ENCODE measurements around the gene NFE2L3.

NFE2L3 gene

DNA sequence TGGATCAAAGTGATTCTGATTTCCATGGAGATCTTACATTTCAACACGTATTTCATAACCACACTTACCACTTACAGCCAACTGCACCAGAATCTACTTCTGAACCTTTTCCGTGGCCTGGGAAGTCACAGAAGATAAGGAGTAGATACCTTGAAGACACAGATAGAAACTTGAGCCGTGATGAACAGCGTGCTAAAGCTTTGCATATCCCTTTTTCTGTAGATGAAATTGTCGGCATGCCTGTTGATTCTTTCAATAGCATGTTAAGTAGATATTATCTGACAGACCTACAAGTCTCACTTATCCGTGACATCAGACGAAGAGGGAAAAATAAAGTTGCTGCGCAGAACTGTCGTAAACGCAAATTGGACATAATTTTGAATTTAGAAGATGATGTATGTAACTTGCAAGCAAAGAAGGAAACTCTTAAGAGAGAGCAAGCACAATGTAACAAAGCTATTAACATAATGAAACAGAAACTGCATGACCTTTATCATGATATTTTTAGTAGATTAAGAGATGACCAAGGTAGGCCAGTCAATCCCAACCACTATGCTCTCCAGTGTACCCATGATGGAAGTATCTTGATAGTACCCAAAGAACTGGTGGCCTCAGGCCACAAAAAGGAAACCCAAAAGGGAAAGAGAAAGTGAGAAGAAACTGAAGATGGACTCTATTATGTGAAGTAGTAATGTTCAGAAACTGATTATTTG, 33.3 kb downstream of the NFE2L3 start:
- H3K36me3 Mint-ChIP-seq (ENCODE audit: low read depth), result peaks cover 84% of the 10 kb centered on the region
- H3K27ac Mint-ChIP-seq, result peak overlapping the region; percentile 78
- H3K4me1 Mint-ChIP-seq (ENCODE audit: low read depth), result peaks cover 85% of the 10 kb centered on the region
- peak overlapping the region; percentile 53 for H3K4me3 Mint-ChIP-seq
- no peaks in the 10 kb centered on the region for H3K9me3 Mint-ChIP-seq
- no peaks in the 10 kb centered on the region for H3K27me3 Mint-ChIP-seq

DNA sequence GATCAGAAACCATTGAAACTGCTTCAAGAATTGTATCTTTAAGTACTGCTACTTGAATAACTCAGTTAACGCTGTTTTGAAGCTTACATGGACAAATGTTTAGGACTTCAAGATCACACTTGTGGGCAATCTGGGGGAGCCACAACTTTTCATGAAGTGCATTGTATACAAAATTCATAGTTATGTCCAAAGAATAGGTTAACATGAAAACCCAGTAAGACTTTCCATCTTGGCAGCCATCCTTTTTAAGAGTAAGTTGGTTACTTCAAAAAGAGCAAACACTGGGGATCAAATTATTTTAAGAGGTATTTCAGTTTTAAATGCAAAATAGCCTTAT, 33.8 kb downstream of the NFE2L3 start:
- Mint-ChIP-seq H3K4me1 (ENCODE audit: low read depth) (peaks cover 86% of the 10 kb centered on the region), H3K4me3 (peak overlapping the region; percentile 53), H3K9me3 (no peaks in the 10 kb centered on the region), H3K27ac (peak overlapping the region; percentile 78), H3K27me3 (no peaks in the 10 kb centered on the region), H3K36me3 (ENCODE audit: low read depth) (peaks cover 84% of the 10 kb centered on the region)

DNA sequence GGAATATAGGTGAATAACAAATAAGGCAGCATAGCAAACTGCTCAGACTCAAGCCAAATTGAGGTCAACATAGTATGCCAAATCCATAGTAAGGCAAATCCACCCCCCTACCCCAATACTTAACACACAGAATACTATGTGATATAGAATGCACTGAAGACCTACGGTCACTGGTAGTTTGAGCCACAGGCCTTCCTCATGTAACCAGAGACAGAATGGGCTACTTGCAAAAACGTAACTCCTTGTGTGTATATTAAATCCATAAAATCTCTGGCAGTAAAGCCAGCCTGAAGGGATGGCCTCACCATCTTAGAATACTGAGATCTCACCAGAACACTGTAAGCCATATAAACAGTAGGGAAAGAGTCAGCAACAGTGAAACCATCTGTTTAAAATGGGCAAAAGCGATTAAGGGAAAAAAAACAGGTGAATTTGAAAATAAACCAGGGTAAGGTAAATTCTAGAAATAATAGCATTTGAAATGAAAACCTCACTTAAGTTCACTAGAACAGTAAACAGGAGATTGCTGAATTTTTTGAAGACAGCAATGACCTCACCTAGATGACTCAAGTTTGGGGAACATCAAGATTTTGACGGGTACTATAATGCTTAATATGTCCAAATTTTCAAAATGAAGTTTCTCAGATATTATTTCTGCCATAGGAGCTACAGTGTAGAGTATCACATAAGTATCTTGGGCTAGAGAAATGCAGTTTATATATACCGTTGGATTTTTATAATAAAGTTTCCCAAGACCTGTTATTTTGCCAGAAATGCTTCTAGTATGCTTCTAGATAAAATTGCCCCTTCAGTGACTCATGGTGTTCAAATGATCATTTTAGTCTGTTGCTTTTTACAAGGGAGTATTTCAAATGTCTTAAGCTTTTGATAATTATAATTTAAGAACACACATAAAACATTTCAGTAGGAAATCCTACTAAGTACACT, 34.6 kb downstream of the NFE2L3 start:
- H3K27me3 Mint-ChIP-seq, result no peaks in the 10 kb centered on the region
- H3K27ac Mint-ChIP-seq, result peak overlapping the region; percentile 87
- H3K9me3 Mint-ChIP-seq, result no peaks in the 10 kb centered on the region
- peak overlapping the region; percentile 16 for H3K4me3 Mint-ChIP-seq
- peaks cover 87% of the 10 kb centered on the region for H3K36me3 Mint-ChIP-seq (ENCODE audit: low read depth)
- peaks cover 88% of the 10 kb centered on the region for H3K4me1 Mint-ChIP-seq (ENCODE audit: low read depth)

DNA sequence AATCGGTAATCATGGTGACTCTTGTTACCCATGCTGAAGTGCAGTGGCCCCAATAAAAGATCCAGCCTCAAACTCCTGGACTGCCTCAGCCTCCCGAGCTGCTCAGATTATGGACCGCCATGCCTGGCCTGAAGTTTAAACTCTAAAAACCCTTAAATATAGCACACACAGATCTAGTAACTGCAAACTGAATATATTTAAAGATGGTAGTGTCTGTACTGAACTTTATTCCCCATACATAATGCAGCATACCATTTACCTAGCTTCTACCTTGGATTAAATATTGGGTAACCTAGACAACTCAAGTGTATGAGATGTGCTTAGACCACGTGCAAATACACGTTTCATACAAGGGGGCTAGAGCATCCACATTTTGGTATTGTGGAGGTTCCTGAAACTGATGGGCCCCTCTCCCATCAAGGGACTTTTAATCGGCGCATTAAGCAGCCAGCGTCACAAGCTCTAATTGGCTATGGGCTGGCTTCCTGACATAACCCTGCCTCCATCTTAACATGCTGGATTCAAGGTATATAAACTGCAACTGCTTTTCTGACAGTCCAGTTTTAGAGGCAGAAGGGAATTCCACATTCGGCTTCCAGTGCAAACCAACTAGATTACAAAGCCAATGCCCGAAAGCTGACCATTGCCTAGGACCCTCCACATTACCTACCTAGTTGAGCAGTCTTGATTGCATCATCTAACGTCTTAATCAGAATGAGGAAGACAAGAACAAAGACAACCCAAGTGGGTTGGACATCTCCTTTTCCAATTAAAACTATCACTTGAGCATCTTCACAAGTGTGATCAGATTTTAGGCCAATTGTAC, 35.6 kb downstream of the NFE2L3 start:
- Mint-ChIP-seq H3K4me1 (ENCODE audit: low read depth) (peaks cover 90% of the 10 kb centered on the region), H3K36me3 (ENCODE audit: low read depth) (peaks cover 90% of the 10 kb centered on the region), H3K9me3 (no peaks in the 10 kb centered on the region), H3K27ac (peak overlapping the region; percentile 87), H3K27me3 (no peaks in the 10 kb centered on the region), H3K4me3 (peak overlapping the region; percentile 2)

DNA sequence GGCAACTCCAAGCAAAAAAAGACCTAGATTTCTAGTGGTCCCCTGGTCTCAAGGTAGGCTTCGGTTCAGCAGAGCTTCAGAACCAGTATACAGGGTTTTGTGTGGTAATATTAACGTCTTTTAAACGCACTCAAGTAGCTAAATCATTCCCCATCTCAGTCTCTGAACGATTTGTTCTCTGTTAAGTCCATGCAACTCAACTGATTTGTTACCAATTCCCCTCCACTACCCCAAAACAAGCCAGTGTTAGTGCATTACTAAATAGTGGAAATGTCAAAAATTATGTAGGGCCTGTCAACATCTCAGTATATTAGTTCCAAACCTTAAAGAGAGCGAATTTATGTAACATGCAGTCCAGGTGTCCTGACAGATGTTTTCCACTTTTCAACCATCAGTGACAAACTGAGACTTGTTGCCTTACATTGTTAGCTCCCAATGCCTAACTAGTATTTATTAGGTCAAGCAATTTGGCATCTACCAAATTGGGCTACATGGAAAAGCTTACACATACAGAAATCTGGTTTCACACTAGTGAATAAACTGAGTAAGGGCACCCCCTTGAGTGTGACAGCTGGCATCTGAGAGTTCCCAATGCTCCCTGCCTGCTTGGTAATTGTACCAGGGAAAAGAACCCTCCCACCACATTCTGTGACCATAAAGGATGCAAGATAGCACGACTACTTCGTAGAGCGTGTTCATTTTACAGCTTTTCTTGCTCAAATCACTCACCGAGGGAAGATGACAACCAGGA, 36.4 kb downstream of the NFE2L3 start:
- peaks cover 98% of the 10 kb centered on the region for H3K4me1 Mint-ChIP-seq (ENCODE audit: low read depth)
- peak overlapping the region; percentile 49 for H3K4me3 Mint-ChIP-seq
- H3K27ac Mint-ChIP-seq, result peak overlapping the region; percentile 87

DNA sequence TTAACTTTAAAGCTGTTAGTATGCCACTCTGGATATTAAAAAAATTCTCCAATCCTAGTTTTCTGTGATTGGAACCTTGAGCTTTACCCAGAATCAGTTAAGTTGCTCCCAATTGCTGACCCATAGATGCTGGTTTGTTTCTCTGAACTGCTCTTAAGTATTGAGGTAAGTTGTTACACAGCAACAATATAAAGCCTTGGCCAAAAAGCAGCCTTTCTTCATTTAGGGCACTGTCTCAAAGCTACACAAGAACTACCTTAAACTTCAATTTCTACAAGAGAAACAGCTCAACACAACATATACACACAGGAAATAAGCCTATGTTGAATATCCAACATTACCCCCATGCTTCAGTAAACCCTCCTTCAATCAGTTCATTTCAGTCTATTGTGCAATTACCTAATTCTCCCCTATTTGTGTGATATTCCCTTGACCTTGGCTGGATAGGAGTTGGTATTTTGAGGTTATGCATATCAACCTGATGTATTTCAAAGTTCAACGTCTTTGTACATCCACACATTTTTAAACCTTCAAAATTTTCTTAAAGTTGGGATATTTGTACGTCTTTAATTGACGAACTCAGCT, 37.1 kb downstream of the NFE2L3 start:
- H3K36me3 Mint-ChIP-seq (ENCODE audit: low read depth), result peaks cover 98% of the 10 kb centered on the region
- H3K4me3 Mint-ChIP-seq, result peak overlapping the region; percentile 49
- H3K4me1 Mint-ChIP-seq (ENCODE audit: low read depth), result peaks cover 99% of the 10 kb centered on the region
- H3K9me3 Mint-ChIP-seq, result no peaks in the 10 kb centered on the region
- no peaks in the 10 kb centered on the region for H3K27me3 Mint-ChIP-seq
- H3K27ac Mint-ChIP-seq, result peak overlapping the region; percentile 87

More for the DNA sequence above, 36.4 kb downstream of the NFE2L3 start:
- Mint-ChIP-seq H3K36me3 (ENCODE audit: low read depth) (peaks cover 97% of the 10 kb centered on the region), H3K9me3 (no peaks in the 10 kb centered on the region), H3K27me3 (no peaks in the 10 kb centered on the region)

DNA sequence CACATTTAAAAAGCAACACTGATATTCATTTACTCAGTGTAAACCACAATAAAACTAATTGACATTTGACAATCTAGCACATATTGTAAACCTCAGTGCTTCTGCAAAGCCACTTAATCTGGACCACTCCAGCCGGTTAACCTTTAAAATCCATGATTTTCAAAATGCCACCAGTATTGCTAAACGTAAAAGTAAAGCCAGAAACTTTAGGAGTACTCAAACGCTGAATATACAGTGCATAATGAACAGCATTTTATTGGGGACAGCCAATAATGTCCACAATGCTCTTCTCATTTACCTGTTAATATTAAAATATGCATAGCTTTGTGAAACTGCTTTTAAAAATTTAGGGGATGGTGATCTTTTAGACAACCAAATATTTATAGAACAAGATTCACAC, 37.7 kb downstream of the NFE2L3 start:
- peaks cover 98% of the 10 kb centered on the region for H3K36me3 Mint-ChIP-seq (ENCODE audit: low read depth)
- H3K27ac Mint-ChIP-seq, result peak overlapping the region; percentile 40
- peak overlapping the region; percentile 26 for H3K4me3 Mint-ChIP-seq
- H3K27me3 Mint-ChIP-seq, result no peaks in the 10 kb centered on the region
- H3K4me1 Mint-ChIP-seq (ENCODE audit: low read depth), result peaks cover 99% of the 10 kb centered on the region
- no peaks in the 10 kb centered on the region for H3K9me3 Mint-ChIP-seq

DNA sequence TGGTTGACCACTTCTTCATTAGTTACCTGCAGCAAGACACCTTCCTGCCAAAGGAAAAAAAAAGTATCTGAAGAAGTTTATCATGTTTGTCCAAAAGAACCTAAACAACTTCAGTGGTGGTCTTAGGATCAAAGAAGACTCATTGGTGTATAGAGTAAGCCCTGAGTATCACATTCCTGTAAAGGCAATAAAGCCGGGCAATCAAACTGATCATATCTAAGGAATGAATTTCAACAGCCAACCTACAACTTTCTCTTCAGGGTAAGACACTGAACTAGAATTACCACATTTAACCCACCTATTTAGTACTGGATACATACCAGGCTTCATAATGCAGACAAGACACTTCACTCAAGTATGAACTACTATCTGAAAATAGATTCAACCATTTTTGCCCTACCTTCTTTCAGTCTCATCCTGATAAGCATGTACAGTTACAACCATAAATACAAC, 38.4 kb downstream of the NFE2L3 start:
- peak overlapping the region; percentile 40 for H3K4me3 Mint-ChIP-seq
- no peaks in the 10 kb centered on the region for H3K9me3 Mint-ChIP-seq
- H3K27ac Mint-ChIP-seq, result peak overlapping the region; percentile 84

DNA sequence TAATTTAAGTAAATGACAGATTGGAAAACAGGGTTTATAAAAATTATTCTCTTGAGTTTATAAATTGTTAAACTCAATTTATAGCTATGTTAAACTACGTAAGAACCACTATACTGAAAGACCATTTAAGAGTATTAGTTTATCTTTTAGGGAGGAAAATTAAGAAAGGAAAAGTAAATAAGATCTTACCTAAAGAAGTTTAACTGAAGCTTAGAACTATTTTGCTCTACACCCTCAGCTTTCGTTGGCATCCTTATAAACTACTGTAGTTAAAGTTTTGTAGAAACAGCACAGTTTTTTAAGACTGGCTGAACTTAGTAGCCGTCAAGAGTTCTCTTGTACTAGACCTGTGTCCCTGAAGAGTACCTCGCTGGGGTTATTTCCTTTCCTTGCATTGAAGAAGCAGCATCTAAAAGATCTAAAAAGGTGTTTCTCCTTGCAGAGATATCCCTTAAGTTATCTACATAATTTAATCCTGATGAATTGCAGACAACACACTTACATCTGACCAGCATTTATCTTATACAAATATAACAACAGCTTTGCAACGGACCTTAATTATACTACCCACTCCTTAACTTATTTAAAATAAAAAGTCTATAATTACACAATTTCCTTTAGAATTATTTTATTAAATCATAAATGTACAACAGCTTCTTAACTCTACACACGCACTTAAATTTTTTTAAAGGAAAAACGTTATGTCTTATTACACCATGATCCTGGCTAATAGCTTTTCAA, 39.4 kb downstream of the NFE2L3 start:
- peaks cover 99% of the 10 kb centered on the region for H3K36me3 Mint-ChIP-seq (ENCODE audit: low read depth)
- no peaks in the 10 kb centered on the region for H3K9me3 Mint-ChIP-seq
- peak overlapping the region; percentile 100 for H3K4me3 Mint-ChIP-seq
- H3K4me1 Mint-ChIP-seq (ENCODE audit: low read depth), result peaks cover 98% of the 10 kb centered on the region
- H3K27me3 Mint-ChIP-seq, result no peaks in the 10 kb centered on the region
- peak overlapping the region; percentile 90 for H3K27ac Mint-ChIP-seq

More for the DNA sequence above, 38.4 kb downstream of the NFE2L3 start:
- H3K4me1 Mint-ChIP-seq (ENCODE audit: low read depth), result peaks cover 98% of the 10 kb centered on the region
- H3K36me3 Mint-ChIP-seq (ENCODE audit: low read depth), result peaks cover 97% of the 10 kb centered on the region
- H3K27me3 Mint-ChIP-seq, result no peaks in the 10 kb centered on the region

DNA sequence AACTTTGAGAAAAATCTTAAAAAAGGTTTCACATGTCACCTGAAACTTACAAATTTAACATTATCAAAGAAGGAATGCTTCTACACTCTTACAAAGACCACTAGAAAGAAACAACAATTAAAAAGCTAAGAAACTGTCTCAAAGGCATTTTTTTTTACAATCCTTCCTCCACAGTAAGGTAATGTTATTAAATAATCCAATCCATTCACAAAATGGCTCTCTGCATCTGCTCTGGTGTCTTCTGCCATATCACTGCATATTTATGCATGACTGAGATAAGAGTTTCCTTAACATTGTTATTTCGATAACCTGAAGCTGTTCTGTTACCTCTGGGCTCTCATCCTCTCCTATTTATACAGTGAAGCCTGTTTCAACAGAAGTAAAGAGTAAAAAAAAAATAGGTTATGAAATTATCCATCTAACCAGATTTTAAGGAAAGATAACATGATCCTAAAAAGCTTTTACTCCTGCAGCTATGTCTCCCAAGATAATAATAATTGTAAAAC, 40.0 kb downstream of the NFE2L3 start:
- H3K27me3 Mint-ChIP-seq, result no peaks in the 10 kb centered on the region
- no peaks in the 10 kb centered on the region for H3K9me3 Mint-ChIP-seq
- peak overlapping the region; percentile 90 for H3K27ac Mint-ChIP-seq
- H3K36me3 Mint-ChIP-seq (ENCODE audit: low read depth), result peaks cover 99% of the 10 kb centered on the region
- peak overlapping the region; percentile 100 for H3K4me3 Mint-ChIP-seq
- peaks cover 98% of the 10 kb centered on the region for H3K4me1 Mint-ChIP-seq (ENCODE audit: low read depth)

DNA sequence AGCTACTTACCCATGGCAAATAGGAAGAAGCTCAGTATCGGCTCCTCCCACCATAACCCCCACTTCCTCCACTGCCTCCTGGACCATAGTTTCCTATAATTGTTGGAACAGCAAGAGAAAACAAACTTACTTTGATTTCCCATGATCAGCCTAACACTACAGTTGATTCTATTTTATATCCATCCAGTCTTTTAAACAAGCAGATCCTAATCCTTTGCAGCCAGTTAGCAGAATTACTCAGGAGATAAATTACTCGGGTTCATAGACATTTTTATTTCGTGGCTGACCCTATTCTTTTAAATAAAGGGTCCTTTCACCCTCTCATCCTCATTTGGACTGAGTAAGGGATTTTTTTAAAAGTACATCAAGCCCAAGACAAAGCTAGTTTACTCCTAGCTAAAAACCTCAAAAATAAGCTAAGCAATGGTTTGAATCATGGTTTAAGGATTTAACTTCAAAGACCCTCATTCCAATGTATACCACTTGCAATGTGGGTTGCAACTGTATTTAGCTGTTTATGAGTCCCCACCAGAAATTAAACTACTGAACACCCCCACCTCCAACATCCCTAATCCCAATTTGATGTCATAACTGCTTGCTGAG, 40.6 kb downstream of the NFE2L3 start:
- H3K4me1 Mint-ChIP-seq (ENCODE audit: low read depth), result peaks cover 98% of the 10 kb centered on the region
- H3K27ac Mint-ChIP-seq, result peak overlapping the region; percentile 90
- H3K9me3 Mint-ChIP-seq, result no peaks in the 10 kb centered on the region
- H3K27me3 Mint-ChIP-seq, result no peaks in the 10 kb centered on the region
- H3K4me3 Mint-ChIP-seq, result peak overlapping the region; percentile 100
- peaks cover 99% of the 10 kb centered on the region for H3K36me3 Mint-ChIP-seq (ENCODE audit: low read depth)

DNA sequence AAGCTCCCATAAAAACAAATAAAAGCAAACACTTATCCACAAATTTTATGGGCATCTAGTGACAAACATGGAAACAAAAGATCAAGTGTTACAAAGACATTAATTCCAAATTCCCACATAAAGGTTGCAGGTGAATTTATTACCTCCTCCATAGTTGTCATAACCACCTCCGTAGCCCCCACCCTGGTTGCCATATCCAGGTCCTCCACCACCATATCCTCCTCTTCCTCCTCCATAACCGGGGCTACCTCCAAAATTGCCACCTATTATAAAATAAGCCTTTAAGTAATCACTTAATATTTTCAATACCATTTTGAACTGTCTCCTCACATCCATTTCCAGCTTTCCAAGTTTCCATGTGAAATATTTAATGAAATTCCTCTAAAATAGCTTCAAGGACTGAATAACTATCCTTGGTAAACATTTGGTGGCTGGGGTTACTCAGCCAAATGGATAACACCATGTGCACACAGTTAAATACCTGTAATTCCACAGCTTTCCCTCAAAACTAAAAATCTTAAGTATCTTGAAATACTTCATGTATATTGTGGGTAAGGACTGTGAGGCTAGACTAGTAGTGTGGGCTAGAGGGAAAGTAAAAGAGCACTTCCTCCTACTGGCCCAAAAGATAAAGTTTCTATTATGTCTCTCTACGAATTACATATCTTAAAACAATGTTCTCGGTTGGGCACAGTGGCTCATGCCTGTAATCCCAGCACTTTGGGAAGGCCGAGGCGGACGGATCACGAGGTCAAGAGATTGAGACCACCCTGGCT, 41.6 kb downstream of the NFE2L3 start:
- Mint-ChIP-seq H3K4me1 (ENCODE audit: low read depth) (peaks cover 93% of the 10 kb centered on the region), H3K27ac (peak overlapping the region; percentile 90), H3K4me3 (peak overlapping the region; percentile 100), H3K36me3 (ENCODE audit: low read depth) (peaks cover 99% of the 10 kb centered on the region), H3K9me3 (no peaks in the 10 kb centered on the region), H3K27me3 (no peaks in the 10 kb centered on the region)

Measured in stimulated activated naive CD8-positive, alpha-beta T cell treated with anti-CD3 and anti-CD28 coated beads, Interleukin-15, Interleukin-2, amounts not matched to agents 100 ng/mL and 50 ng/mL, for 24 hours (primary cell).